NK-92 treated with Interleukin-12 subunit alpha and Interleukin-12 subunit beta, amount 100 ng/mL, for 24 hours (cell line): ENCODE results near the gene FMOD.
"Not testable (repeated sequence)": the region's sequence is repeated elsewhere in the genome, so short reads cannot be mapped to it uniquely, and the experiment has no call there.

Experiments used
- DNase-seq: peaks from one replicate; lab custom pipeline; 2025; lab: John Stamatoyannopoulos, UW

Gene FMOD

GRCh38 chr1:203325418-203326091, 25.4 kb downstream of the FMOD start:
- no peak for DNase-seq

- peak; percentile 65 for DNase-seq
Measured at GRCh38 chr1:203325026-203325417, 25.9 kb downstream of the FMOD start.

- DNase-seq, result peak; percentile 35
Measured at GRCh38 chr1:203324105-203325025, 26.6 kb downstream of the FMOD start.

DNA sequence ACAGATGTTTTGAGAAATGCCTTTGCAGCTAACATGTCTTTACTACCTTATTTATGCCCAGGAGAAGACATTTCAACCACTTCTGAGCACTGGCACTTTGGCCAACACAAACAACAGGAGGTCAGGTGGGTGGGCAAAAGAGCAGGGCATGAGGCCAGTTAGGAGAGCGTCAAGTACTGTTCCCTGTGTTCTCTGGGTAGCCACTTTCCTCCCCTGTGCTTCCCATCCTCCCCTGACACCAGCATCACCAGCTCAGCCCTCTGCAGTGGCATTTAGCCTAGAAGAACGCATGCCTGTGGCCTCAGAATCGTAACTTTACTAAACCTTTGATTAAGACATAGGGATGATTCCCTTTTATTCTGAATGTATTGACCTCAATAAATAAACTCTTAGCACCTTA, 27.3 kb downstream of the FMOD start:
- DNase-seq, result no peak

- DNase-seq, result no peak
Measured at GRCh38 chr1:203322500-203323179, 28.3 kb downstream of the FMOD start.

GRCh38 chr1:203321273-203322052, 29.5 kb downstream of the FMOD start:
- DNase-seq, result no peak

- DNase-seq, result peak; percentile 69
Measured at GRCh38 chr1:203320591-203321272, 30.2 kb downstream of the FMOD start.

DNA sequence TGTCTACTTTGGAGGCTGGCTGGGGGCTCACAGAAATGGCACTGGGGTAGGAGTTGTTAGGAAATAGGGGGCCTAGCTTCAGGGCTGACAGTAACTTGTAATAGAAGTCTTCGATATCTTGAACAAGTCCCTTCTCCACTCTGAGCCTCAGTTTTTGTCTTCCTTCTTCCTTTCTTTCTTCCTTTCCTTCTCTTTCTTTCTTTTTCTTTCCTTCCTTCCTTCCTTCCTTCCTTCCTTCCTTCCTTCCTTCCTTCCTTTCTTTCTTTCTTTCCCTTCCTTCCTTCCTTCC, 32.7 kb downstream of the FMOD start:
- no peak for DNase-seq

DNA sequence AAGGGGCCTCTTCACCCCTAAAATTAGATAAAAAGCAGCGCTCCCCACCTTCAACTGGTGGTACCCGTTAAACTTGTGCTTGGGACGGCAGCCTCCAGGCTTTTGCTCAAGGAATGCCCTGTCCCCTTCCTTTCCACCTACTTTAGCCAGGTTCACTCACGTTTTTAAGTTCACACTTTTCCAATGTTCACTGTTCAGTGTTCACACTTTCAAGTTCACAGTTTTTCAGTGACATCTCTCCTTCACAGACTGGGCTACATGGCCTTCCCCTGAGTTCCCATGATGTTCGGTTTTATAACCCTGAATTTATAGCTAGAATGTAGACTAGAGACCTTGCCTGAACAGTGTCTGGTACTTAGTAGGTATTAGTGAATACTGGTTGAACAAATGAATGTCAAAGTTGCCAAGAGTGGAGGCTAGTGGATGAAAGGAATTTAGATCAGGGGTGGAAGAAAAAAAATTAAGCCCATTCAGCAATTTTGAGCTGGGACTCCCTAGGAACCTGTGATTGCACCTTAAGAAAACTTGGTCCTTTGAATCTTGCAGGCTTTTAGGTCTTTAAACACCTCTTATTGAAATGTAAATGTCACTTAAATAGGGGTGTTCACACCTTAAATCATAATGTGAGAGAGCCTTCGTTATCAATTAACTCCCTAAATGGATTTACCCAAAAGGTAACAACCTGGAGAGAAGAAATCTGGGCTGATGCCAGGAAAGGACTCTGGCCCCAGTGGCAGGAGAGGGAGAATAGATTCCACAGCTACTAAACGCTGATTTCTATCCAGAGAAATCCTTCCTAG, 33.3 kb downstream of the FMOD start:
- no peak for DNase-seq

- DNase-seq, result no peak
Measured at GRCh38 chr1:203316626-203317093, 34.3 kb downstream of the FMOD start.

DNA sequence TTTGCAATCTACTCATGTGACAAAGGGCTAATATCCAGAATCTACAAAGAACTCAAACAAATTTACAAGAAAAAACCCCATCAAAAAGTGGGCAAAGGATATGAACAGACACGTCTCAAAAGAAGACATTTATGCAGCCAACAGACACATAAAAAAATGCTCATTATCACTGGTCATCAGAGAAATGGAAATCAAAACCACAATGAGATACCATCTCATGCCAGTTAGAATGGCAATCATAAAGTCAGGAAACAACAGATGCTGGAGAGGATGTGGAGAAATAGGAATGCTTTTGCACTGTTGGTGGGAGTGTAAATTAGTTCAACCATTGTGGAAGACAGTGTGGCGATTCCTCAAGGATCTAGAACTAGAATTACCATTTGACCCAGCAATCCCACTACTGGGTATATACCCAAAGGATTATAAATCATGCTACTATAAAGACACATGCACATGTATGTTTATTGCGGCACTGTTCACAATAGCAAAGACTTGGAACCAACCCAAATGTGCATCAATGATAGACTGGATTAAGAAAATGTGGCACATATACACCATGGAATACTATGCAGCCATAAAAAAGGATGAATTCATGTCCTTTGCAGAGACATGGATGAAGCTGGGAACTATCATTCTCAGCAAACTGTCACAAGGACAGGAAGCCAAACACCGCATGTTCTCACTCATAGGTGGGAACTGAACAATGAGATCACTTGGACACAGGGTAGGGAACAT, 36.7 kb downstream of the FMOD start:
- not testable (repeated sequence) for DNase-seq

DNA sequence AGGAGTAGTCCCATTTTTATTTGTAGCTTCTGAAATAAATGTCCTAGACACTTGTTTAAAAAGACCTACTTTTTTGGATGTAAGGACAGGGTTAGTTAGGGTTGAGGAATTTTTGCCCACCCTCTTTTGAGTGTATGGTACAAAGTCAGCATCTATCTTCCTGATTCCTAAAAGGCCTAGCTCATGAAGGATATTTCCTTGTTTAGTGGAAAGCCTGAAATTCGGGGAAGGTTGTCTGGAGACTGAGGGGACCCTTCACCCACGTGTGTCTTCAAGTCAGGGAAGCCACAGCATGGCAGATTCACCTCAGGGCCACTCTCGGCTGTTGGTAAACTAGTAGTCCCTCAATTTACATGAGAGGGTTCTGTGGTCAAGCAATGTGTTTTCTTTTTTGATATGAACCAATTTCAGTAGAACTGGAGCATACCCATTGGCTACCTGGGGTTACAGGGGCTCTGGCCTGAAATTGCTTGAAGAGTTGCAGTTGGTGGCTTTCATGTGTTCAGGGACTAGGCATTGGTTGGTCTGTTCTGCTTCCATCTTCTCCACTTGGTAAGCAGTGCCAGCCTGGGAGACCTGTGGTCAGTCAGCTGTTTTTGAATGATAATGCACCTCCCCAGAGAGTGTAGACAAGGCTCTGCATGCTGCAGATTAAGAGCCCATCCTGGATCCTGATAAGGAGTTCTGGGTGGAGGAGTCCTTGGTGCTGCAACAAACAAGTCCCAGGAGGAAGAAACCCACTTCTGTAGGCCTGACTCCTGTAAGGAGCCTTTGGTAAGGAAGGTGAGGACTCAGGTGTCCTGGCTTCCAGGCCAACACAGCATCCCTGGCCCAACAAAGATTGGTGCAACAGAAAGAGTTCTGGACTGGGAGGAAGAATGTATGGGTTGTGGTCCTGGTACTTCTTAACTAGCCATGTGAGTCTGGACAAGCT, 39.3 kb downstream of the FMOD start:
- DNase-seq, result no peak

DNA sequence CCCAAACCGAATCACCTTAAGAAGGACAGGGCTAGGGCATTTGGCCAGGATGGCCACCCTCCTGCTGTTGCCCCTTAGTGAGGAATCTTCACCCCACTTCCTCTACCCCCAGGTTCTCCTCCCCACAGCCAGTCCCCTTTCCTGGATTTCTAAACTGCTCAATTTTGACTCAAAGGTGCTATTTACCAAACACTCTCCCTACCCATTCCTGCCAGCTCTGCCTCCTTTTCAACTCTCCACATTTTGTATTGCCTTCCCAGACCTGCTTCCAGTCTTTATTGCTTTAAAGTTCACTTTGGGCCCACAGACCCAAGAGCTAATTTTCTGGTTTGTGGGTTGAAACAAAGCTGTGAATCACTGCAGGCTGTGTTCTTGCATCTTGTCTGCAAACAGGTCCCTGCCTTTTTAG, 42.0 kb downstream of the FMOD start:
- DNase-seq, result no peak

DNA sequence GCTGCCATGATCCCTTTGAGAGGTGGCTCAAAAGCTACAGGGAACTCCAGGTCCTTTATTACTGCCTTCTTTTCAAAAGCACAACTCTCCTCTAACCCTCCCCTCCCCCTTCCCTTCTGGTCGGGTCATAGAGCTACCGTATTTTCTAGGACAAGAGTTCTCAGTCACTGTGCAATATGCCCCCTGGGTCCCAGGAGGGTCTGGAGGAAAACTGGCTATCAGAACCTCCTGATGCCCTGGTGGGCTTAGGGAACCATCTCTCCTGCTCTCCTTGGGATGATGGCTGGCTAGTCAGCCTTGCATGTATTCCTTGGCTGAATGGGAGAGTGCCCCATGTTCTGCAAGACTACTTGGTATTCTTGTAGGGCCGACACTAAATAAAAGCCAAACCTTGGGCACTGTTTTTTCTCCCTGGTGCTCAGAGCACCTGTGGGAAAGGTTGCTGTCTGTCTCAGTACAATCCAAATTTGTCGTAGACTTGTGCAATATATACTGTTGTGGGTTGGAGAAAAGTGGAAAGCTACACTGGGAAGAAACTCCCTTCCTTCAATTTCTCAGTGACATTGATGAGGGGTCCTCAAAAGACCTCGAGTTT, 42.5 kb downstream of the FMOD start:
- no peak for DNase-seq

DNA sequence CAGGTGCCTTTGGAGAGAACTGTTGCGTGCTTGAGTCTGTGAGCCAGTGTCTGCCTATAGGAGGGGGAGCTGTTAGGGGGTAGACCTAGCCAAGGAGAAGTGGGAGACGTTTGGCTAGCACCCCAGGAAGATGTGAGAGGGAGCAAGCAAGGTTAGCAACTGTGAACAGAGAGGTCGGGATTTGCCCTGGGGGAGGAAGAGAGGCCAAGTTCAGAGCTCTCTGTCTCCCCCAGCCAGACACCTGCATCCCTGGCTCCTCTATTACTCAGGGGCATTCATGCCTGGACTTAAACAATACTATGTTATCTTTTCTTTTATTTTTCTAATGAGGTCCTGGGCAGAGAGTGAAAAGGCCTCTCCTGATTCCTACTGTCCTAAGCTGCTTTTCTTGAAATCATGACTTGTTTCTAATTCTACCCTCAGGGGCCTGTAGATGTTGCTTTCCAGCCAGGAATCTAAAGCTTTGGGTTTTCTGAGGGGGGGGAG, 43.2 kb downstream of the FMOD start:
- no peak for DNase-seq

DNA sequence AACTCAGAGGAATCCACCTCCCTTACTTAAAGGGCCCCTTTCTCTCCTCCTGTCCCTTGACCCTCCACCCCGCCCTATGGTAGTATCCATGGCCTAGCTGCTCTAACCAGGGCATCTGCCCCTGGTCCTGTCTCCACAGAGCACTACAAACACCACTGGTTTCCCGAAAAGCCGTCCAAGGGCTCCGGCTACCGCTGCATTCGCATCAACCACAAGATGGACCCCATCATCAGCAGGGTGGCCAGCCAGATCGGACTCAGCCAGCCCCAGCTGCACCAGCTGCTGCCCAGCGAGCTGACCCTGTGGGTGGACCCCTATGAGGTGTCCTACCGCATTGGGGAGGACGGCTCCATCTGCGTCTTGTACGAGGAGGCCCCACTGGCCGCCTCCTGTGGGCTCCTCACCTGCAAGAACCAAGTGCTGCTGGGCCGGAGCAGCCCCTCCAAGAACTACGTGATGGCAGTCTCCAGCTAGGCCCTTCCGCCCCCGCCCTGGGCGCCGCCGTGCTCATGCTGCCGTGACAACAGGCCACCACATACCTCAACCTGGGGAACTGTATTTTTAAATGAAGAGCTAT, 43.9 kb downstream of the FMOD start:
- no peak for DNase-seq

DNA sequence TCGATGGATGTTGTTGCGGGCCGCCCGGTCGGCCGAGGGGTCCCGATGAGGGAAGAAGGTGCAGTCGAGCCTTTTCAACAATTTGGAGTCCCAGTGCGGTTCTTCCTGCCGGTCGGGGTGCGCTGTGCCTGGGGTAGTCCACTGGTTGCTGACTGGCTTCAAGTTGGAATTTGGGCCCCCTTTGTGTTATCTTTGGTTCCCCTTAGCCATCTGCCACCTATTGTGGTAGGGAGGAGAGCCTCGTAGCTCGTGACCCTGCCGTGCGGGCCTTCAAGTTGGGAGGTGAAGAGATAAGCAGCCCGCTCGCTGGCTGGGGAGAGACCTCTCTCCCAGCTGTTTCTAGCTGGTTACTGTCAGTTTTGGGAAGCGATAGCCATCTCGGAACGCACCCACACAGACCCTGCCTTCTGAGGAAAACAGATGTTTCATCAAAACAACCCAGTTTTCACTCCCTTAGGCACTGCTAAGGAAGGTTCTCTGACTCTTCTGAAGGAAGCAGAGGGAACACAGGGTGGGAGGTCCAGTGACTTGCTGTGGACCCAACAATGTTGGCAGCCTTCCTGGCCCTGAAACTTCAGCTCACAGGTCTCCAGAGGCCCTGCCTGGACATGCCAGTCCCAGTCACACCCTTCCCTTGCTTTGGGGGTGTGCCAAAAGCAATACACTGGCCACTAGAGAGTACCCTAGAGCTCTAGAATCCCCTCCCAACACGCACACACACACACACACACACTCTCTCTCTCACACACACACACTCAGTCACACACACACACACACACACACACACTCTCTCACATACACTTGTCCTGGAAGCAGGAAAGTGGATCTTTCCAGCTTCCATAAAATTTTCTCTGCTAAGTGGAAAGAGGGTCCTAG, 44.6 kb downstream of the FMOD start:
- peak; percentile 27 for DNase-seq
